GM20000 (cell line): ENCODE data around the gene CNN2.

Experiments used
- DNase-seq: peaks from one replicate; pipeline ENCODE4 v3.0.0; 2012; ENCODE audit warnings: low spot score
- TF ChIP-seq, protein P1 (sequence below): IDR thresholded peaks from 2 replicates; pipeline ENCODE4 v1.5.1; 2012; ENCODE audit warnings: mild to moderate bottlenecking, control low read depth; ENCODE audit errors: extremely low read depth, missing control alignments

CNN2 gene

DNA sequence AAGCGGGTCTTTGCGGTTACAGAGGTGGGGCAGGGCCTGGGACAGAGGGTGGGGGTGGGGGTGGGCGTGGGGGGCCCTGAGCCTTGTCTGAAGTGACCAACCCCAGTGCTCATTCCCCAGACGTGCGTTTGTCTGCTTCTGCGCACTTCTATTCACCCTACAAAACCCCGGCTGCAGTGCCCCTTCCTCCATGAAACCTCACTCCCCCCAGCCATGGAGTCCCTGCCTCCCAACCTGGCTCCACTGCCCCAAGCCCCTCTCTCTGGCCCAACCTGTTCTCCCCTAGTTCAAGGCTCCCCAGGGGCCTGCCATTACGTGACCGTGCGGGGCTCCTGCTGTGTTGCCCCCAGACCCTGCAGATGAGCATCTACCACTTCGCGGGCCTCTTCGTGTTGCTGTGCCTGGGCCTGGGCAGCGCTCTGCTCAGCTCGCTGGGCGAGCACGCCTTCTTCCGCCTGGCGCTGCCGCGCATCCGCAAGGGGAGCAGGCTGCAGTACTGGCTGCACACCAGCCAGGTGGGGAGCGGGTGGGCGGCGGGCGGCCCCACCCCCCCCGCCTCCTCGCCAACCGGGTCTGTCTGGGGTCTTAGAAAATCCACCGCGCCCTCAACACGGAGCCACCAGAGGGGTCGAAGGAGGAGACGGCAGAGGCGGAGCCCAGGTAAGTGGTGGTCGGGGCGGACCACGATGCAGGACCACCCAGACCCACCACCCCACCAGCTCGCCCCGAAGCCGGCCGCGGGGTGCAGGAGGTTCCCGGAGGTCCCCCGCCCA lies 18.0 kb upstream of the CNN2 start:
- TF ChIP-seq, protein P1, sequence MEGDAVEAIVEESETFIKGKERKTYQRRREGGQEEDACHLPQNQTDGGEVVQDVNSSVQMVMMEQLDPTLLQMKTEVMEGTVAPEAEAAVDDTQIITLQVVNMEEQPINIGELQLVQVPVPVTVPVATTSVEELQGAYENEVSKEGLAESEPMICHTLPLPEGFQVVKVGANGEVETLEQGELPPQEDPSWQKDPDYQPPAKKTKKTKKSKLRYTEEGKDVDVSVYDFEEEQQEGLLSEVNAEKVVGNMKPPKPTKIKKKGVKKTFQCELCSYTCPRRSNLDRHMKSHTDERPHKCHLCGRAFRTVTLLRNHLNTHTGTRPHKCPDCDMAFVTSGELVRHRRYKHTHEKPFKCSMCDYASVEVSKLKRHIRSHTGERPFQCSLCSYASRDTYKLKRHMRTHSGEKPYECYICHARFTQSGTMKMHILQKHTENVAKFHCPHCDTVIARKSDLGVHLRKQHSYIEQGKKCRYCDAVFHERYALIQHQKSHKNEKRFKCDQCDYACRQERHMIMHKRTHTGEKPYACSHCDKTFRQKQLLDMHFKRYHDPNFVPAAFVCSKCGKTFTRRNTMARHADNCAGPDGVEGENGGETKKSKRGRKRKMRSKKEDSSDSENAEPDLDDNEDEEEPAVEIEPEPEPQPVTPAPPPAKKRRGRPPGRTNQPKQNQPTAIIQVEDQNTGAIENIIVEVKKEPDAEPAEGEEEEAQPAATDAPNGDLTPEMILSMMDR = no peak
- no peak for DNase-seq

- DNase-seq = no peak
- TF ChIP-seq, protein P1 = no peak
Measured at GRCh38 chr19:1009041-1009980, 17.1 kb upstream of the CNN2 start.

GRCh38 chr19:1009981-1010538 lies 16.3 kb upstream of the CNN2 start:
- TF ChIP-seq, protein P1 = no peak
- no peak for DNase-seq

GRCh38 chr19:1010586-1011510 lies 15.6 kb upstream of the CNN2 start:
- DNase-seq = no peak
- TF ChIP-seq, protein P1 = no peak

GRCh38 chr19:1011831-1012333 lies 14.5 kb upstream of the CNN2 start:
- DNase-seq = no peak
- TF ChIP-seq, protein P1 = no peak

DNA sequence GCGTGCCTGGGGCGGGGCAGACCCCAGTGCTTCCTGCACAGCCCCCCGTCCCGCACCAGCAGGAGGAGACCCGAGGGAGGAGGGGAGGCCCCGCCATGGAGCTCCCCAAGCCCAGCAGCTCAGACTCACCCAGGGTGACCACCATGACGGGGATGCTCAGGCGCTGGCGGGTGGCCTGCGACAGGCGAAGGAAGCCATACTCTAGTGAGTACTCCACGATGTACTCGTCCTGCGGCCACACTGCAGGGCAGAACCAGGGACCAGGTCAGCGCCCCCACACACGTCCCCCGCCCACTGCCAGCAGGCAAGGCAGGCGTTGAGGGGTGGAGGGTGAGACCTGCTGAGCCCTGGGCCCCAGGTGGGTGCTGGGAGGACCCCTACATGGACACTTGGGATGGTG lies 14.1 kb upstream of the CNN2 start:
- DNase-seq = no peak
- TF ChIP-seq, protein P1 = no peak
